ENCODE data around the gene KRTAP5-8. TPM values are rescaled to one million over a fixed set of nuclear protein-coding genes. Genes with fewer than 3 reads are reported as not detected.
"Not testable (repeated sequence)": the region's sequence is repeated elsewhere in the genome, so short reads cannot be mapped to it uniquely, and the experiment has no call there.

KRTAP5-8 gene
- total and polyA plus RNA-seq, 7 experiments from 2014 or later: not detected

- Mint-ChIP-seq H3K9me3 (peaks cover 0 to 12% (median 7%) of the 10 kb centered on the region in 11 donors), H3K4me3 (no peak overlapping the region), H3K36me3 (peaks cover 0 to 8% (median 5%) of the 10 kb centered on the region in 5 donors), H3K27me3 (peaks cover 0 to 14% (median 7%) of the 10 kb centered on the region in 5 donors), H3K27ac (no peak overlapping the region), H3K4me1 (no peaks in the 10 kb centered on the region)
- Histone ChIP-seq H3K36me3 (ENCODE audit: control insufficient read depth in 2 of 3, insufficient read depth in 3 of 3, low read length in 3 of 3) (no peaks in the 10 kb centered on the region), H3K4me3 (ENCODE audit: low read length) (no peak overlapping the region), H3K4me1 (ENCODE audit: control insufficient read depth in 2 of 2, insufficient read depth in 2 of 2, low read length in 2 of 2) (no peaks in the 10 kb centered on the region), H3K27ac (ENCODE audit: low read depth, low read length) (no peak overlapping the region), H3K27me3 (ENCODE audit: control insufficient read depth in 2 of 2, insufficient read depth in 2 of 2, low read length in 2 of 2) (no peaks in the 10 kb centered on the region), H3K9me3 (ENCODE audit: control insufficient read depth in 2 of 3, low read length in 3 of 3) (no peaks in the 10 kb centered on the region)
- CTCF ChIA-PET: no interaction called here
- ATAC-seq (no peak), DNase-seq (no peak)
- intact Hi-C loops (cut with micrococcal nuclease): no loop called here
- POLR2A ChIA-PET: no interaction called here
Measured at GRCh38 chr11:71537537-71537936, 288 bp upstream of the KRTAP5-8 start.

GRCh38 chr11:71538666-71538990, 803 bp downstream of the KRTAP5-8 start:
- Histone ChIP-seq H3K36me3 (ENCODE audit: control insufficient read depth in 2 of 3, insufficient read depth in 3 of 3, low read length in 3 of 3) (no peaks in the 10 kb centered on the region), H3K4me1 (ENCODE audit: control insufficient read depth in 2 of 2, insufficient read depth in 2 of 2, low read length in 2 of 2) (no peaks in the 10 kb centered on the region), H3K27me3 (ENCODE audit: control insufficient read depth in 2 of 2, insufficient read depth in 2 of 2, low read length in 2 of 2) (no peaks in the 10 kb centered on the region), H3K9me3 (ENCODE audit: control insufficient read depth in 2 of 3, low read length in 3 of 3) (no peaks in the 10 kb centered on the region), H3K4me3 (ENCODE audit: low read length) (no peak overlapping the region), H3K27ac (ENCODE audit: low read depth, low read length) (no peak overlapping the region)
- DNase-seq (no peak), ATAC-seq (no peak)
- ChIA-PET POLR2A (no interaction called here), CTCF (no interaction called here)
- Mint-ChIP-seq H3K36me3 (peaks cover 0 to 8% (median 5%) of the 10 kb centered on the region in 5 donors), H3K4me1 (peaks cover 0 to 5% (median 0%) of the 10 kb centered on the region in 7 donors), H3K27me3 (peaks cover 0 to 22% (median 7%) of the 10 kb centered on the region in 5 donors), H3K4me3 (no peak overlapping the region), H3K9me3 (peaks cover 0 to 12% (median 7%) of the 10 kb centered on the region in 11 donors), H3K27ac (no peak overlapping the region)
- intact Hi-C loops (cut with micrococcal nuclease): no loop called here

GRCh38 chr11:71539017-71539416, 1.2 kb downstream of the KRTAP5-8 start:
- intact Hi-C loops (cut with micrococcal nuclease): no loop called here
- ChIA-PET CTCF (no interaction called here), POLR2A (no interaction called here)
- Histone ChIP-seq H3K4me1 (ENCODE audit: control insufficient read depth in 2 of 2, insufficient read depth in 2 of 2, low read length in 2 of 2) (no peaks in the 10 kb centered on the region), H3K4me3 (ENCODE audit: low read length) (no peak overlapping the region), H3K9me3 (ENCODE audit: control insufficient read depth in 2 of 3, low read length in 3 of 3) (no peaks in the 10 kb centered on the region), H3K36me3 (ENCODE audit: control insufficient read depth in 2 of 3, insufficient read depth in 3 of 3, low read length in 3 of 3) (no peaks in the 10 kb centered on the region), H3K27ac (ENCODE audit: low read depth, low read length) (no peak overlapping the region), H3K27me3 (ENCODE audit: control insufficient read depth in 2 of 2, insufficient read depth in 2 of 2, low read length in 2 of 2) (no peaks in the 10 kb centered on the region)
- Mint-ChIP-seq H3K9me3 (peaks cover 0 to 12% (median 7%) of the 10 kb centered on the region in 11 donors), H3K36me3 (peaks cover 0 to 8% (median 5%) of the 10 kb centered on the region in 5 donors), H3K27me3 (peaks cover 0 to 23% (median 7%) of the 10 kb centered on the region in 5 donors), H3K4me3 (no peak overlapping the region), H3K27ac (no peak overlapping the region), H3K4me1 (peaks cover 0 to 7% (median 0%) of the 10 kb centered on the region in 7 donors)
- ATAC-seq (no peak), DNase-seq (no peak)

GRCh38 chr11:71539971-71540370, 2.1 kb downstream of the KRTAP5-8 start:
- H3K27ac ChIP-seq (ENCODE audit: low read depth, low read length); ATAC-seq; H3K4me3 Mint-ChIP-seq; H3K27ac Mint-ChIP-seq; H3K36me3 Mint-ChIP-seq; H3K4me1 ChIP-seq (ENCODE audit: control insufficient read depth in 2 of 2, insufficient read depth in 2 of 2, low read length in 2 of 2); intact Hi-C loops (cut with micrococcal nuclease); H3K9me3 ChIP-seq (ENCODE audit: control insufficient read depth in 2 of 3, low read length in 3 of 3); H3K27me3 ChIP-seq (ENCODE audit: control insufficient read depth in 2 of 2, insufficient read depth in 2 of 2, low read length in 2 of 2); POLR2A ChIA-PET; H3K36me3 ChIP-seq (ENCODE audit: control insufficient read depth in 2 of 3, insufficient read depth in 3 of 3, low read length in 3 of 3); DNase-seq; CTCF ChIA-PET; H3K4me3 ChIP-seq (ENCODE audit: low read length): not testable (repeated sequence)
- Mint-ChIP-seq H3K27me3 (peaks cover 0 to 23% (median 7%) of the 10 kb centered on the region in 5 donors), H3K4me1 (peaks cover 0 to 11% (median 2%) of the 10 kb centered on the region in 7 donors), H3K9me3 (peaks cover 0 to 12% (median 7%) of the 10 kb centered on the region in 11 donors)

GRCh38 chr11:71540521-71541304, 2.9 kb downstream of the KRTAP5-8 start:
- Mint-ChIP-seq H3K27me3 (peaks cover 0 to 23% (median 11%) of the 10 kb centered on the region in 5 donors), H3K9me3 (peaks cover 0 to 12% (median 7%) of the 10 kb centered on the region in 11 donors), H3K4me1 (peaks cover 0 to 11% (median 2%) of the 10 kb centered on the region in 7 donors)
- H3K4me3 Mint-ChIP-seq; CTCF ChIA-PET; H3K27ac ChIP-seq (ENCODE audit: low read depth, low read length); ATAC-seq; H3K4me3 ChIP-seq (ENCODE audit: low read length); H3K36me3 ChIP-seq (ENCODE audit: control insufficient read depth in 2 of 3, insufficient read depth in 3 of 3, low read length in 3 of 3); H3K27me3 ChIP-seq (ENCODE audit: control insufficient read depth in 2 of 2, insufficient read depth in 2 of 2, low read length in 2 of 2); H3K27ac Mint-ChIP-seq; H3K36me3 Mint-ChIP-seq; POLR2A ChIA-PET; DNase-seq; H3K9me3 ChIP-seq (ENCODE audit: control insufficient read depth in 2 of 3, low read length in 3 of 3); intact Hi-C loops (cut with micrococcal nuclease); H3K4me1 ChIP-seq (ENCODE audit: control insufficient read depth in 2 of 2, insufficient read depth in 2 of 2, low read length in 2 of 2): not testable (repeated sequence)

GRCh38 chr11:71542382-71542781, 4.6 kb downstream of the KRTAP5-8 start:
- Mint-ChIP-seq H3K4me3 (no peak overlapping the region), H3K27ac (no peak overlapping the region), H3K9me3 (peaks cover 0 to 12% (median 9%) of the 10 kb centered on the region in 11 donors), H3K4me1 (peaks cover 0 to 11% (median 2%) of the 10 kb centered on the region in 7 donors), H3K36me3 (peaks cover 0 to 8% (median 5%) of the 10 kb centered on the region in 5 donors), H3K27me3 (peaks cover 0 to 30% (median 12%) of the 10 kb centered on the region in 5 donors)
- Histone ChIP-seq H3K27ac (ENCODE audit: low read depth, low read length) (no peak overlapping the region), H3K27me3 (ENCODE audit: control insufficient read depth in 2 of 2, insufficient read depth in 2 of 2, low read length in 2 of 2) (no peaks in the 10 kb centered on the region), H3K4me1 (ENCODE audit: control insufficient read depth in 2 of 2, insufficient read depth in 2 of 2, low read length in 2 of 2) (no peaks in the 10 kb centered on the region), H3K36me3 (ENCODE audit: control insufficient read depth in 2 of 3, insufficient read depth in 3 of 3, low read length in 3 of 3) (no peaks in the 10 kb centered on the region), H3K4me3 (ENCODE audit: low read length) (no peak overlapping the region), H3K9me3 (ENCODE audit: control insufficient read depth in 2 of 3, low read length in 3 of 3) (no peaks in the 10 kb centered on the region)
- ChIA-PET CTCF (no interaction called here), POLR2A (no interaction called here)
- DNase-seq: no peak
- no peak for ATAC-seq
- intact Hi-C loops (cut with micrococcal nuclease): no loop called here

Data from naive thymus-derived CD4-positive, alpha-beta T cell (primary cell).